ENCODE measurements around the gene TINAGL1. TPM values are rescaled to one million over a fixed set of nuclear protein-coding genes. Genes with fewer than 3 reads are reported as not detected.

The TINAGL1 gene
- total and polyA plus RNA-seq, 2 of the 13 experiments (the other 11 are each of a cell fraction or from before 2014, with no cell fraction given): 24.7 to 76.8 TPM

DNA sequence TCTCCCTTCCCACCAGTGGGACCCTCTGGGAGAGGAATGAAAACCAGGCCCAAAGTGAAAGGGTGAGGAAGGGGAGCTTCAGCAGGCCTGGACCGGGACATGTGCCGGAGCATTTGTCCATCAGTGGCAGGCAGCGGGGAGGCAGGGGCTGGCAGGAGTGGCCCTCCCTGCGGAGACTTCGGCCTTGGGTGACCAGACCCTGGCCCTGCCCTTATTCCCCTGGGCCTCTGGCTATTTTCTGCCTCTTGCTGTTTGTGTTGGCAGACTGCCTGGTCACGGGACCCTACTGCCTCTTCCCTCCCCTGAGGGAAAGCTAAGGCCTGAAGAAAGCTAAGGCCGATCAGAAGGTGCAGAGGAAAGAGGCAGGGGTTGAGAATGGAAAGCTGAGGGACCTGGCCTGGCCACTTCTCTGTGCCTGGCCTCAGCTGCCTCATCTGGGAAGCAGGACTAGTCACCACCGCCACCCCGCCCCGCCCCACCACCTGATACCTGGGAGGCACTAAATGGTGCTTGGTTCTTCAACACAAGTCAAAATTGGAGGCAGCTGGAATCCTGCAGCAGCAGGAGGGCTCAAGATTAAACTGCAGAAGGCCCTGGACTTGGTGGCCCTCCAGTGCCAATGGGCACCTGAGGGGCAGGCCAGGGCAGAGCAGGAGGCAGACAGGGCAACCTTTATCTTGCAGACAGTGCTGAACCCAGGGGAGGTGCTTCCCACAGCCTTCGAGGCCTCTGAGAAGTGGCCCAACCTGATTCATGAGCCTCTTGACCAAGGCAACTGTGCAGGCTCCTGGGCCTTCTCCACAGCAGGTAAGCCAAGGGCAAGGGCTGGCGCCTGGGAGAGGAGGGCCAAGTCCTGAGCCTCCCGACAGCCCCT, 7.9 kb downstream of the TINAGL1 start (continued):
- TF ChIP-seq, protein P1, sequence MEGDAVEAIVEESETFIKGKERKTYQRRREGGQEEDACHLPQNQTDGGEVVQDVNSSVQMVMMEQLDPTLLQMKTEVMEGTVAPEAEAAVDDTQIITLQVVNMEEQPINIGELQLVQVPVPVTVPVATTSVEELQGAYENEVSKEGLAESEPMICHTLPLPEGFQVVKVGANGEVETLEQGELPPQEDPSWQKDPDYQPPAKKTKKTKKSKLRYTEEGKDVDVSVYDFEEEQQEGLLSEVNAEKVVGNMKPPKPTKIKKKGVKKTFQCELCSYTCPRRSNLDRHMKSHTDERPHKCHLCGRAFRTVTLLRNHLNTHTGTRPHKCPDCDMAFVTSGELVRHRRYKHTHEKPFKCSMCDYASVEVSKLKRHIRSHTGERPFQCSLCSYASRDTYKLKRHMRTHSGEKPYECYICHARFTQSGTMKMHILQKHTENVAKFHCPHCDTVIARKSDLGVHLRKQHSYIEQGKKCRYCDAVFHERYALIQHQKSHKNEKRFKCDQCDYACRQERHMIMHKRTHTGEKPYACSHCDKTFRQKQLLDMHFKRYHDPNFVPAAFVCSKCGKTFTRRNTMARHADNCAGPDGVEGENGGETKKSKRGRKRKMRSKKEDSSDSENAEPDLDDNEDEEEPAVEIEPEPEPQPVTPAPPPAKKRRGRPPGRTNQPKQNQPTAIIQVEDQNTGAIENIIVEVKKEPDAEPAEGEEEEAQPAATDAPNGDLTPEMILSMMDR (CRISPR knock-in tag; IDR thresholded peaks at IDR 0.05): no peak
- TF ChIP-seq ZNF562 (CRISPR knock-in tag; IDR thresholded peaks at IDR 0.05; ENCODE audit: borderline replicate concordance): no peak
- no peak for TF ChIP-seq ATF5 (CRISPR knock-in tag; IDR thresholded peaks at IDR 0.05; ENCODE audit: low read depth)
- no peak for TF ChIP-seq NR2F6 (IDR thresholded peaks at IDR 0.05)
- TF ChIP-seq NR2F6 (CRISPR knock-in tag; IDR thresholded peaks at IDR 0.05): 0 out of 2 replicates have a peak, but pooled peaks have one; percentile 36
- TF ChIP-seq, protein P2, sequence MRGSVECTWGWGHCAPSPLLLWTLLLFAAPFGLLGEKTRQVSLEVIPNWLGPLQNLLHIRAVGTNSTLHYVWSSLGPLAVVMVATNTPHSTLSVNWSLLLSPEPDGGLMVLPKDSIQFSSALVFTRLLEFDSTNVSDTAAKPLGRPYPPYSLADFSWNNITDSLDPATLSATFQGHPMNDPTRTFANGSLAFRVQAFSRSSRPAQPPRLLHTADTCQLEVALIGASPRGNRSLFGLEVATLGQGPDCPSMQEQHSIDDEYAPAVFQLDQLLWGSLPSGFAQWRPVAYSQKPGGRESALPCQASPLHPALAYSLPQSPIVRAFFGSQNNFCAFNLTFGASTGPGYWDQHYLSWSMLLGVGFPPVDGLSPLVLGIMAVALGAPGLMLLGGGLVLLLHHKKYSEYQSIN (CRISPR knock-in tag; IDR thresholded peaks at IDR 0.05; ENCODE audit: borderline replicate concordance): no peak
- TF ChIP-seq MED13 (CRISPR knock-in tag; IDR thresholded peaks at IDR 0.05): no peak
- TF ChIP-seq ZNF274 (CRISPR knock-in tag; IDR thresholded peaks at IDR 0.05): no peak
- no peak for TF ChIP-seq ZNF232 (CRISPR knock-in tag; IDR thresholded peaks at IDR 0.05; ENCODE audit: borderline replicate concordance)
- TF ChIP-seq ZNF720 (CRISPR knock-in tag; IDR thresholded peaks at IDR 0.05): no peak
- TF ChIP-seq NRL (CRISPR knock-in tag; IDR thresholded peaks at IDR 0.05; ENCODE audit: borderline replicate concordance): no peak
- TF ChIP-seq ZNF776 (CRISPR knock-in tag; IDR thresholded peaks at IDR 0.05): no peak
- 0 out of 2 replicates have a peak, but pooled peaks have one; percentile 73 for TF ChIP-seq ZNF296 (CRISPR knock-in tag; conservative IDR thresholded peaks at IDR 0.05)
- TF ChIP-seq GATAD2A (CRISPR knock-in tag; IDR thresholded peaks at IDR 0.05): peak; percentile 68
- TF ChIP-seq PHB2 (IDR thresholded peaks at IDR 0.05; ENCODE audit: partially characterized antibody): no peak
- TF ChIP-seq, protein P3, sequence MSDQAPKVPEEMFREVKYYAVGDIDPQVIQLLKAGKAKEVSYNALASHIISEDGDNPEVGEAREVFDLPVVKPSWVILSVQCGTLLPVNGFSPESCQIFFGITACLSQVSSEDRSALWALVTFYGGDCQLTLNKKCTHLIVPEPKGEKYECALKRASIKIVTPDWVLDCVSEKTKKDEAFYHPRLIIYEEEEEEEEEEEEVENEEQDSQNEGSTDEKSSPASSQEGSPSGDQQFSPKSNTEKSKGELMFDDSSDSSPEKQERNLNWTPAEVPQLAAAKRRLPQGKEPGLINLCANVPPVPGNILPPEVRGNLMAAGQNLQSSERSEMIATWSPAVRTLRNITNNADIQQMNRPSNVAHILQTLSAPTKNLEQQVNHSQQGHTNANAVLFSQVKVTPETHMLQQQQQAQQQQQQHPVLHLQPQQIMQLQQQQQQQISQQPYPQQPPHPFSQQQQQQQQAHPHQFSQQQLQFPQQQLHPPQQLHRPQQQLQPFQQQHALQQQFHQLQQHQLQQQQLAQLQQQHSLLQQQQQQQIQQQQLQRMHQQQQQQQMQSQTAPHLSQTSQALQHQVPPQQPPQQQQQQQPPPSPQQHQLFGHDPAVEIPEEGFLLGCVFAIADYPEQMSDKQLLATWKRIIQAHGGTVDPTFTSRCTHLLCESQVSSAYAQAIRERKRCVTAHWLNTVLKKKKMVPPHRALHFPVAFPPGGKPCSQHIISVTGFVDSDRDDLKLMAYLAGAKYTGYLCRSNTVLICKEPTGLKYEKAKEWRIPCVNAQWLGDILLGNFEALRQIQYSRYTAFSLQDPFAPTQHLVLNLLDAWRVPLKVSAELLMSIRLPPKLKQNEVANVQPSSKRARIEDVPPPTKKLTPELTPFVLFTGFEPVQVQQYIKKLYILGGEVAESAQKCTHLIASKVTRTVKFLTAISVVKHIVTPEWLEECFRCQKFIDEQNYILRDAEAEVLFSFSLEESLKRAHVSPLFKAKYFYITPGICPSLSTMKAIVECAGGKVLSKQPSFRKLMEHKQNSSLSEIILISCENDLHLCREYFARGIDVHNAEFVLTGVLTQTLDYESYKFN (CRISPR knock-in tag; conservative IDR thresholded peaks at IDR 0.05): peak; percentile 80
- peak in 1 of 2 experiments; percentile 42; a peak in 1 of 4 replicates for TF ChIP-seq EP300 (IDR thresholded peaks at IDR 0.05; ENCODE audit: low read depth in 2 of 2, low read length in 2 of 2)
- no peak for TF ChIP-seq EP300 (CRISPR knock-in tag; IDR thresholded peaks at IDR 0.05; ENCODE audit: borderline replicate concordance)
- peak; percentile 51; the same call in 1 of the 2 replicates for TF ChIP-seq ZMYM4 (CRISPR knock-in tag; IDR thresholded peaks at IDR 0.05)

Measured in HepG2 (cell line).